Stomach (tissue), 4 donors: ENCODE results near the gene LCE1F.

Experiments used
- POLR2AphosphoS5 ChIP-seq, 3 donors: sonication (generic); formaldehyde crosslinking; IDR thresholded peaks; one replicate each; pipeline ENCODE4 v1.6.1; 2016; ENCODE audit warnings: antibody characterized with exemption in 3 of 3
- TF ChIP-seq, protein P1 (sequence below), 7 experiments: fragments of 450-650 bp in 4 of 7; fragments of 200-600 bp in 3 of 7; sonication (generic) in 3 of 7; IDR thresholded peaks; one replicate each; pipeline ENCODE4 v1.5.1; 2016 to 2019; ENCODE audit warnings: antibody characterized with exemption in 7 of 7, control low read depth in 2 of 7, mild to moderate bottlenecking in 1 of 7

- TF ChIP-seq, protein P1, sequence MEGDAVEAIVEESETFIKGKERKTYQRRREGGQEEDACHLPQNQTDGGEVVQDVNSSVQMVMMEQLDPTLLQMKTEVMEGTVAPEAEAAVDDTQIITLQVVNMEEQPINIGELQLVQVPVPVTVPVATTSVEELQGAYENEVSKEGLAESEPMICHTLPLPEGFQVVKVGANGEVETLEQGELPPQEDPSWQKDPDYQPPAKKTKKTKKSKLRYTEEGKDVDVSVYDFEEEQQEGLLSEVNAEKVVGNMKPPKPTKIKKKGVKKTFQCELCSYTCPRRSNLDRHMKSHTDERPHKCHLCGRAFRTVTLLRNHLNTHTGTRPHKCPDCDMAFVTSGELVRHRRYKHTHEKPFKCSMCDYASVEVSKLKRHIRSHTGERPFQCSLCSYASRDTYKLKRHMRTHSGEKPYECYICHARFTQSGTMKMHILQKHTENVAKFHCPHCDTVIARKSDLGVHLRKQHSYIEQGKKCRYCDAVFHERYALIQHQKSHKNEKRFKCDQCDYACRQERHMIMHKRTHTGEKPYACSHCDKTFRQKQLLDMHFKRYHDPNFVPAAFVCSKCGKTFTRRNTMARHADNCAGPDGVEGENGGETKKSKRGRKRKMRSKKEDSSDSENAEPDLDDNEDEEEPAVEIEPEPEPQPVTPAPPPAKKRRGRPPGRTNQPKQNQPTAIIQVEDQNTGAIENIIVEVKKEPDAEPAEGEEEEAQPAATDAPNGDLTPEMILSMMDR (IDR thresholded peaks at IDR 0.05): no peak
- TF ChIP-seq POLR2AphosphoS5 (IDR thresholded peaks at IDR 0.05): no peak
Measured at GRCh38 chr1:152739841-152740240, 35.1 kb upstream of the LCE1F start.
